K562 (cell line): ENCODE data around the gene NR2F2. TPM values are rescaled to one million over a fixed set of nuclear protein-coding genes. Genes with fewer than 3 reads are reported as not detected.

ENCODE experiments used
- ATAC-seq: fragments of 200-7000 bp; cut with Tn5 transposase; 3 replicates; pipeline ENCODE4 v1.9.1; 2020; ENCODE audit warnings: moderate library complexity
- BruUV-seq: library from RNA; stranded (reverse); fragments of 400-500 nt; replicated peaks from 2 replicates; lab custom pipeline; 2021; lab: Mats Ljungman, UMichigan
- CTCF ChIA-PET: fragments of 300-600 bp; formaldehyde crosslinking; extraction: SDS; loops from one replicate; lab custom pipeline; 2021; ENCODE audit warnings: low intra/inter-chr PET ratio; lab: Yijun Ruan, JAX
- POLR2A ChIA-PET: fragments of 300-600, 350-650 bp; sonication (Branson Sonifier 250); formaldehyde crosslinking; extraction: SDS; loops from one replicate; lab custom pipeline; 2021; ENCODE audit warnings: antibody characterized with exemption, inconsistent platforms; lab: Yijun Ruan, JAX
- DNase-seq, 4 experiments: peaks; one replicate each; pipeline versions ENCODE4 v3.0.0 to v3.0.0-alpha.2; 2011 to 2018; ENCODE audit warnings: low spot score in 3 of 4, mixed read lengths in 3 of 4; ENCODE audit errors: extremely low read depth in 1 of 4
- FAIRE-seq: peaks from 2 replicates; lab custom pipeline; 2011; peaks lifted over from hg19 to GRCh38; lab: Jason Lieb, UNC
- H2AFZ ChIP-seq: 2 replicates; pipeline ENCODE4 v1.6.0; 2011; ENCODE audit warnings: low read depth, low read length, control low read depth, inconsistent platforms
- H3K27ac ChIP-seq: fragments of 200-600 bp; 3 replicates; pipeline ENCODE4 v1.8.0; 2011; ENCODE audit warnings: low read depth, mild to moderate bottlenecking, control low read depth, inconsistent platforms, low read length, moderate library complexity, mixed read lengths; ENCODE audit errors: extremely low read depth
- H3K27me3 ChIP-seq, 2 experiments: fragments of 300-600 bp in 1 of 2; 2 replicates in 1 of 2; 3 replicates in 1 of 2; pipeline versions ENCODE4 v1.6.0 to v1.8.0; 2011; ENCODE audit warnings: inconsistent platforms in 2 of 2, low read length in 2 of 2, mild to moderate bottlenecking in 1 of 2, mixed read lengths in 1 of 2, moderate library complexity in 1 of 2; ENCODE audit not compliant: control insufficient read depth in 2 of 2, insufficient read depth in 2 of 2
- H3K36me3 ChIP-seq: fragments of 300-600 bp; 3 replicates; pipeline ENCODE4 v1.8.0; 2011; ENCODE audit warnings: mild to moderate bottlenecking, low read length, inconsistent platforms; ENCODE audit not compliant: control insufficient read depth, insufficient read depth
- H3K4me1 ChIP-seq, 2 experiments: fragments of 200-600 bp in 1 of 2; replicated peaks in 1 of 2; 2 replicates in 1 of 2; 3 replicates in 1 of 2; pipeline versions ENCODE4 v1.5.1 to v1.8.0; 2011; ENCODE audit warnings: inconsistent platforms in 2 of 2, low read length in 2 of 2, mild to moderate bottlenecking in 1 of 2, mixed read lengths in 1 of 2, moderate library complexity in 1 of 2; ENCODE audit not compliant: control insufficient read depth in 2 of 2, insufficient read depth in 2 of 2
- H3K4me2 ChIP-seq: 2 replicates; pipeline ENCODE4 v1.6.1; 2011; ENCODE audit warnings: low read length, control low read depth, inconsistent platforms, mixed read lengths; ENCODE audit not compliant: insufficient read depth
- H3K4me3 ChIP-seq: fragments of 200-600 bp; sonication (generic), shearing (Covaris generic); 2 replicates; pipeline ENCODE4 v1.5.1; 2016; ENCODE audit warnings: control low read depth, inconsistent platforms
- H3K79me2 ChIP-seq: fragments of 200-600 bp; 3 replicates; pipeline ENCODE4 v1.8.0; 2011; ENCODE audit warnings: low read length, inconsistent platforms; ENCODE audit not compliant: control insufficient read depth, insufficient read depth
- H3K9ac ChIP-seq, 2 experiments: 2 replicates each; pipeline versions ENCODE4 v1.6.0 to v1.6.1; 2011; ENCODE audit warnings: low read depth in 2 of 2, low read length in 2 of 2, control low read depth in 1 of 2, inconsistent platforms in 1 of 2, mild to moderate bottlenecking in 1 of 2, mixed read lengths in 1 of 2; ENCODE audit not compliant: insufficient read depth in 1 of 2
- H3K9me1 ChIP-seq: one replicate; pipeline ENCODE4 v1.6.0; 2011; ENCODE audit warnings: inconsistent platforms, mild to moderate bottlenecking, low read length, moderate library complexity; ENCODE audit not compliant: control insufficient read depth, insufficient read depth
- H3K9me3 ChIP-seq: replicated peaks from 2 replicates; pipeline ENCODE4 v1.5.1; 2011; ENCODE audit warnings: low read depth, low read length, inconsistent platforms; ENCODE audit not compliant: control insufficient read depth, insufficient read depth
- H4K20me1 ChIP-seq: replicated peaks from 2 replicates; pipeline ENCODE4 v1.6.1; 2011; ENCODE audit warnings: low read length, inconsistent platforms, mixed read lengths; ENCODE audit not compliant: control insufficient read depth, insufficient read depth
- TAL1 ChIP-seq: fragments of 450-650 bp; IDR thresholded peaks from 2 replicates; pipeline ENCODE4 v1.6.1; 2016; ENCODE audit warnings: mild to moderate bottlenecking
- WGBS: fragments of 100-300 bp; shearing (Covaris generic); methylation state at CpG from one replicate; pipeline ENCODE4 v1.1.6; 2016; ENCODE audit warnings: low coverage, mixed read lengths; ENCODE audit not compliant: insufficient coverage; ENCODE audit errors: missing lambda C conversion rate; 5-methylcytosine and 5-hydroxymethylcytosine counted together
- in situ Hi-C: fragments of 300-500 bp; cut with MboI; formaldehyde crosslinking; loops from 4 replicates; pipeline ENCODE4 v1.15.0; 2018; ENCODE audit warnings: inconsistent platforms, mixed read lengths
- intact Hi-C: fragments of 100-400 bp; cut with micrococcal nuclease; formaldehyde crosslinking; loops from 2 replicates; pipeline ENCODE4 v1.14.2; 2022
- polyA plus RNA-seq, 8 experiments: library from polyadenylated mRNA; depleted of rRNA in 4 of 8; stranded (reverse) in 5 of 8; unstranded in 3 of 8; fragments of >200 nt; fragmentation: Nextera tagmentation in 2 of 8; fragmentation: Illumina TruSeq in 1 of 8; extraction: Ambion mirVana in 2 of 8; extraction: Trizol in 1 of 8; gene quantifications; 2 replicates each; pipeline versions ENCODE4 v1.2.1 to v1.2.3, GENCODE V29; 2011 to 2014; ENCODE audit warnings: inconsistent platforms in 1 of 8, missing spikeins in 1 of 8
- total RNA-seq, 7 experiments: library from RNA; depleted of rRNA in 6 of 7; stranded (reverse); fragments of >200 nt in 6 of 7; fragmentation: Illumina TruSeq in 2 of 7; extraction: Trizol in 2 of 7; gene quantifications; 2 replicates each; pipeline versions ENCODE4 v1.2.1 to v1.2.3, GENCODE V29; 2011 to 2021; ENCODE audit warnings: low replicate concordance in 1 of 7
- TF ChIP-seq, protein P1 (sequence below): IDR thresholded peaks from 2 replicates; pipeline ENCODE4 v1.6.1; 2012; ENCODE audit warnings: low read depth, low read length, improper control_type of control experiment, borderline replicate concordance

NR2F2 gene
- total and polyA plus RNA-seq, 9 of the 15 experiments (the other 6 are each of a cell fraction or from before 2014, with no cell fraction given), result 6.0 to 51.8 (median 11.1) TPM

DNA sequence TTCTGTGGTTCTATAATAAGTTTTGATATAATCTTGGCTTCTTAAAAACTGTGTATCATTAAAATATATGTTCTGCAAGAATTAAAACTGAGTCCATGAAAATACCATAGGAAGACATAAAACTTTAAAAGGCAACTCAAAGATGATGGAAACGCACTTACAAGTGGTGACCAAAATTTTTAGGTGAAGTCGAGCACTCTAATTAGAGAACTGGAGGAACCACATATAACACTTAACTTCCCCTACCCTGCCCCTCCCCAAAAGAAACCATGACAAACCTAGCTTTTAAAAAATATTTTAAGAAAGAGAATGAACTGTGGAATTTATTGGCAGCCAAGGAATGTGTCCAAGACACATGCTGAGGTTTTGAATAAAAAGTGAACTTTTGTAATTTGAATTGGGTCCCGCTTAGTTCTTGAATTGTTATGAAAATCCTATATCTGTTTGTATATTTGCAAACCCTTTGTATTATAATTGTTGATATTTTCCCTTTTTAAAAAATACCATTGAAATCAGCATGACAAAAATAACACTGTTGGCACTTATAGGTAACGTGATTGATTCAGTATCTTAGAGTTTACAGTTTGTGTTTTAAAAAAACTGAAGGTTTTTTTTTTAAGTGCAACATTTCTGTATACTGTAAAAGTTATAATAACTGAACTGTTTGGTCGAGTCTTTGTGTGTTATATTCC, 7.7 kb downstream of the NR2F2 start:
- WGBS, result 41% methylated on average over 5 of the region's 5 CpGs
- H3K27me3 ChIP-seq, result no peaks in the 10 kb centered on the region

More for the DNA sequence above, 7.7 kb downstream of the NR2F2 start:
- intact Hi-C loops, result loop anchor here (10.0 kb wide), 2 partner anchors 147 to 1053 kb away; no protein-coding TSS in a partner anchor
- Histone ChIP-seq H3K9ac (peak overlapping the region in 1 of 2 experiments; percentile 88; a peak in 1 of 4 replicates), H2AFZ (no peak overlapping the region), H3K36me3 (peaks cover 91% of the 10 kb centered on the region), H4K20me1 (peaks cover 24% of the 10 kb centered on the region), H3K79me2 (peaks cover 94% of the 10 kb centered on the region), H3K4me2 (peak overlapping the region; percentile 36; the same call in 1 of the 2 replicates), H3K4me1 (peaks cover 26 to 29% of the 10 kb centered on the region in 2 experiments), H3K27ac (peak overlapping the region; percentile 51; the same call in 2 of the 3 replicates), H3K4me3 (peak overlapping the region; percentile 71; the same call in 1 of the 2 replicates), H3K9me3 (peaks cover 2% of the 10 kb centered on the region; the same call in 1 of the 2 replicates), H3K9me1 (no peaks in the 10 kb centered on the region)
- TF ChIP-seq TAL1, result no peak
- TF ChIP-seq, protein P1, sequence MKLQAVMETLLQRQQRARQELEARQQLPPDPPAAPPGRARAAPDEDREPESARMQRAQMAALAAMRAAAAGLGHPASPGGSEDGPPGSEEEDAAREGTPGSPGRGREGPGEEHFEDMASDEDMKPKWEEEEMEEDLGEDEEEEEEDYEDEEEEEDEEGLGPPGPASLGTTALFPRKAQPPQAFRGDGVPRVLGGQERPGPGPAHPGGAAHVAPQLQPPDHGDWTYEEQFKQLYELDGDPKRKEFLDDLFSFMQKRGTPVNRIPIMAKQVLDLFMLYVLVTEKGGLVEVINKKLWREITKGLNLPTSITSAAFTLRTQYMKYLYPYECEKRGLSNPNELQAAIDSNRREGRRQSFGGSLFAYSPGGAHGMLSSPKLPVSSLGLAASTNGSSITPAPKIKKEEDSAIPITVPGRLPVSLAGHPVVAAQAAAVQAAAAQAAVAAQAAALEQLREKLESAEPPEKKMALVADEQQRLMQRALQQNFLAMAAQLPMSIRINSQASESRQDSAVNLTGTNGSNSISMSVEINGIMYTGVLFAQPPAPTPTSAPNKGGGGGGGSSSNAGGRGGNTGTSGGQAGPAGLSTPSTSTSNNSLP, result 0 out of 2 replicates have a peak, but pooled peaks have one; percentile 8
- in situ Hi-C loops, result loop anchor here (10.0 to 25.0 kb wide), 2 partner anchors 413 to 899 kb away; no protein-coding TSS in a partner anchor
- FAIRE-seq (no peak), ATAC-seq (no peak), DNase-seq (no peak)
- BruUV-seq, result TSS peak; percentile 14
- ChIA-PET CTCF (no interaction called here), POLR2A (interaction anchor here (1.6 to 3.7 kb wide), 2 partner anchors 11 kb away, joined by 4 to 13 read pairs; no protein-coding TSS in a partner anchor)
